K562 (cell line): ENCODE data around the gene SLC26A1. TPM values are rescaled to one million over a fixed set of nuclear protein-coding genes. Genes with fewer than 3 reads are reported as not detected.

Experiments
- BRD4 ChIP-seq: fragments of 200-600 bp; sonication (generic); IDR thresholded peaks from 2 replicates; pipeline ENCODE4 v1.6.1; 2017; ENCODE audit warnings: inconsistent platforms
- CHD7 ChIP-seq: fragments of 200-600 bp; sonication (generic); IDR thresholded peaks from one replicate; pipeline ENCODE4 v1.6.1; 2012; ENCODE audit warnings: mild to moderate bottlenecking, low read depth, low read length, inconsistent platforms
- DMBX1 ChIP-seq: fragments of 250-450 bp; sonication (Bioruptor Pico); IDR thresholded peaks from 2 replicates; pipeline ENCODE4 v1.8.0; 2022; ENCODE audit warnings: inconsistent platforms, mild to moderate bottlenecking, moderate library complexity, borderline replicate concordance
- PKNOX1 ChIP-seq: fragments of 450-650 bp; IDR thresholded peaks from 2 replicates; pipeline ENCODE4 v1.6.1; 2016
- ZNF561 ChIP-seq: fragments of 450-650 bp; formaldehyde crosslinking; conservative IDR thresholded peaks from 2 replicates; pipeline ENCODE4 v1.4.0; 2020; ENCODE audit warnings: mild to moderate bottlenecking, moderate library complexity
- polyA plus RNA-seq, 8 experiments: library from polyadenylated mRNA; depleted of rRNA in 4 of 8; stranded (reverse) in 5 of 8; unstranded in 3 of 8; fragments of >200 nt; fragmentation: Nextera tagmentation in 2 of 8; fragmentation: Illumina TruSeq in 1 of 8; extraction: Ambion mirVana in 2 of 8; extraction: Trizol in 1 of 8; gene quantifications; 2 replicates each; pipeline versions ENCODE4 v1.2.1 to v1.2.3, GENCODE V29; 2011 to 2014; ENCODE audit warnings: inconsistent platforms in 1 of 8, missing spikeins in 1 of 8
- total RNA-seq, 7 experiments: library from RNA; depleted of rRNA in 6 of 7; stranded (reverse); fragments of >200 nt in 6 of 7; fragmentation: Illumina TruSeq in 2 of 7; extraction: Trizol in 2 of 7; gene quantifications; 2 replicates each; pipeline versions ENCODE4 v1.2.1 to v1.2.3, GENCODE V29; 2011 to 2021; ENCODE audit warnings: low replicate concordance in 1 of 7

Gene SLC26A1
- total and polyA plus RNA-seq, 9 of the 15 experiments (the other 6 are each of a cell fraction or from before 2014, with no cell fraction given): 0.11 to 4.2 (median 0.95) TPM

DNA sequence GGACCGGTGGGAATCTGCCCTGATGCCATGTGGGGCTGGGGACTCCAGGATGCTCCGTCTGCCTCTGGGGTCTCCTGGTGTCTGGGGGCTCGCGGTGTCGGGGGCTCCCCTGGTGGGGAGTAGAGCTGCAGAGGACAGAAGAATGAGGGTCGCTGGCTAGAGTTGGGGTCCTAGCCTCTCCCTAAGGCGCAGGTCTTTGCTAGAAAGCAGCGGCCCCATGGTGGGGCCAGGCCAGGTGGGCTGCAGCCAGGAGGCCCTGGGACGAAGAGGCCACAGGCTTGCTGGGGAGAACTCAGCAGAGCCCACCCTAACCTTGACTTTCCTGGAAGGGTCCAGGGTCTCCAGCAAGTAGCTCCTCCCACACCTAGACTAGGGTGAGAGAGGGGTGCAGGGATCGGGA lies 39.7 kb upstream of the SLC26A1 start (continued):
- TF ChIP-seq CHD7 (no peak), DMBX1 (CRISPR knock-in tag) (no peak), ZNF561 (CRISPR knock-in tag) (no peak), BRD4 (no peak), PKNOX1 (no peak)
